ENCODE results near the gene BMPR1B. TPM values are rescaled to one million over a fixed set of nuclear protein-coding genes. Genes with fewer than 3 reads are reported as not detected.

BMPR1B gene
- total and polyA plus RNA-seq, 9 of the 15 experiments (the other 6 are each of a cell fraction or from before 2014, with no cell fraction given) = 0.01 TPM; not detected in 8

- Histone ChIP-seq H3K27ac (ENCODE audit: extremely low read depth, low read depth, low read length) (no peak overlapping the region), H3K9me1 (ENCODE audit: control insufficient read depth, insufficient read depth, low read length) (no peaks in the 10 kb centered on the region), H3K4me1 (replicated peaks in 1 of 2; ENCODE audit: control insufficient read depth in 2 of 2, insufficient read depth in 2 of 2, low read length in 2 of 2) (no peaks in the 10 kb centered on the region), H3K27me3 (ENCODE audit: control insufficient read depth in 2 of 2, insufficient read depth in 2 of 2, low read length in 2 of 2) (peaks cover 2 to 12% of the 10 kb centered on the region in 2 experiments; a peak in 2 of 5 replicates), H3K4me3 (no peak overlapping the region), H3K4me2 (ENCODE audit: insufficient read depth, low read length) (no peak overlapping the region), H3K9ac (ENCODE audit: insufficient read depth in 1 of 2, low read depth in 2 of 2, low read length in 2 of 2) (no peak overlapping the region), H3K9me3 (replicated peaks; ENCODE audit: control insufficient read depth, insufficient read depth, low read depth, low read length) (no peaks in the 10 kb centered on the region), H4K20me1 (replicated peaks; ENCODE audit: control insufficient read depth, insufficient read depth, low read length) (no peaks in the 10 kb centered on the region), H2AFZ (ENCODE audit: low read depth, low read length) (no peak overlapping the region), H3K36me3 (ENCODE audit: control insufficient read depth, insufficient read depth, low read length) (no peaks in the 10 kb centered on the region), H3K79me2 (ENCODE audit: control insufficient read depth, insufficient read depth, low read length) (no peaks in the 10 kb centered on the region)
- BruUV-seq (replicated peaks) = no TSS peak
- DNase-seq (ENCODE audit: extremely low read depth in 1 of 4, low spot score in 3 of 4) = no peak
- WGBS (ENCODE audit: insufficient coverage, low coverage, missing lambda C conversion rate) = 67% methylated on average over 3 of the region's 69 CpGs
- CTCF ChIA-PET (ENCODE audit: low intra/inter-chr PET ratio) = no interaction called here
- no peak for ATAC-seq
- TF ChIP-seq RBM17 (IDR thresholded peaks at IDR 0.05; ENCODE audit: borderline replicate concordance, low read depth, low read length) (no peak), EP300 (IDR thresholded peaks at IDR 0.05; ENCODE audit: low read length) (no peak), NCOR1 (IDR thresholded peaks at IDR 0.05) (no peak), ZBTB12 (CRISPR knock-in tag; IDR thresholded peaks at IDR 0.05) (no peak), HMGXB4 (CRISPR knock-in tag; IDR thresholded peaks at IDR 0.05) (no peak), KLF1 (tag; IDR thresholded peaks at IDR 0.05) (no peak), RUNX1 (IDR thresholded peaks at IDR 0.05; ENCODE audit: low read depth) (no peak)
- TF ChIP-seq, protein P1, sequence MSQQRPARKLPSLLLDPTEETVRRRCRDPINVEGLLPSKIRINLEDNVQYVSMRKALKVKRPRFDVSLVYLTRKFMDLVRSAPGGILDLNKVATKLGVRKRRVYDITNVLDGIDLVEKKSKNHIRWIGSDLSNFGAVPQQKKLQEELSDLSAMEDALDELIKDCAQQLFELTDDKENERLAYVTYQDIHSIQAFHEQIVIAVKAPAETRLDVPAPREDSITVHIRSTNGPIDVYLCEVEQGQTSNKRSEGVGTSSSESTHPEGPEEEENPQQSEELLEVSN (IDR thresholded peaks at IDR 0.05; ENCODE audit: borderline replicate concordance in 1 of 2, extremely low read depth in 1 of 2, insufficient read depth in 1 of 2, insufficient read length in 1 of 2, low read depth in 1 of 2, low read length in 1 of 2, poor library complexity in 1 of 2, severe bottlenecking in 1 of 2) = peak in 1 of 2 experiments; percentile 28
- TF ChIP-seq, protein P2, sequence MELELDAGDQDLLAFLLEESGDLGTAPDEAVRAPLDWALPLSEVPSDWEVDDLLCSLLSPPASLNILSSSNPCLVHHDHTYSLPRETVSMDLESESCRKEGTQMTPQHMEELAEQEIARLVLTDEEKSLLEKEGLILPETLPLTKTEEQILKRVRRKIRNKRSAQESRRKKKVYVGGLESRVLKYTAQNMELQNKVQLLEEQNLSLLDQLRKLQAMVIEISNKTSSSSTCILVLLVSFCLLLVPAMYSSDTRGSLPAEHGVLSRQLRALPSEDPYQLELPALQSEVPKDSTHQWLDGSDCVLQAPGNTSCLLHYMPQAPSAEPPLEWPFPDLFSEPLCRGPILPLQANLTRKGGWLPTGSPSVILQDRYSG (tag; conservative IDR thresholded peaks at IDR 0.05; ENCODE audit: low read depth) = no peak
- POLR2A ChIA-PET = no interaction called here
- no peak for FAIRE-seq
- intact Hi-C loops (cut with micrococcal nuclease) (no loop called here), in situ Hi-C loops (cut with MboI) (no loop called here)
These were observed 465 bp downstream of the BMPR1B start for GRCh38 chr4:94758141-94758699.
